Dedifferentiated amniotic fluid mesenchymal stem cell (primary cell): ENCODE results near the gene ITSN1.
A peak's percentile ranks its signal among the peaks of the same experiment; 100 is the strongest.
"Not testable (repeated sequence)": the region's sequence is repeated elsewhere in the genome, so short reads cannot be mapped to it uniquely, and the experiment has no call there.

Experiments
- DNase-seq: peaks from one replicate; pipeline ENCODE4 v3.0.0-alpha.2; 2016; ENCODE audit errors: extremely low spot score

Gene ITSN1

GRCh38 chr21:33770542-33770941 is 128.2 kb downstream of the ITSN1 start:
- no peak for DNase-seq

- DNase-seq: no peak
These were observed 129.7 kb downstream of the ITSN1 start for GRCh38 chr21:33771976-33772375.

DNA sequence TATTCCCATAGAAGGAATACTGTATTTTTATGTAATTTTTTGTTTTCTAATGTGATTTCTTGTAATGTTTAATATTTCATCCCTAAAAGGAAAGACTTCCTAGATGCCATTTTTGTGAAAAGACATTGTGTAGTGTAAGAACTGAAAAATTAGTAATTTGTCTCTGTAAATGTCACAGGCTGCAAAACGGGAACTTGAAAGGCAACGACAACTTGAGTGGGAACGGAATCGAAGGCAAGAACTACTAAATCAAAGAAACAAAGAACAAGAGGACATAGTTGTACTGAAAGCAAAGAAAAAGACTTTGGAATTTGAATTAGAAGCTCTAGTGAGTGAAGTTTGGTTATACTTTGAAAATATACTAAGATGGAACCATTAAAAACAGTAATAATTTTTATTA is 132.2 kb downstream of the ITSN1 start:
- DNase-seq: no peak

DNA sequence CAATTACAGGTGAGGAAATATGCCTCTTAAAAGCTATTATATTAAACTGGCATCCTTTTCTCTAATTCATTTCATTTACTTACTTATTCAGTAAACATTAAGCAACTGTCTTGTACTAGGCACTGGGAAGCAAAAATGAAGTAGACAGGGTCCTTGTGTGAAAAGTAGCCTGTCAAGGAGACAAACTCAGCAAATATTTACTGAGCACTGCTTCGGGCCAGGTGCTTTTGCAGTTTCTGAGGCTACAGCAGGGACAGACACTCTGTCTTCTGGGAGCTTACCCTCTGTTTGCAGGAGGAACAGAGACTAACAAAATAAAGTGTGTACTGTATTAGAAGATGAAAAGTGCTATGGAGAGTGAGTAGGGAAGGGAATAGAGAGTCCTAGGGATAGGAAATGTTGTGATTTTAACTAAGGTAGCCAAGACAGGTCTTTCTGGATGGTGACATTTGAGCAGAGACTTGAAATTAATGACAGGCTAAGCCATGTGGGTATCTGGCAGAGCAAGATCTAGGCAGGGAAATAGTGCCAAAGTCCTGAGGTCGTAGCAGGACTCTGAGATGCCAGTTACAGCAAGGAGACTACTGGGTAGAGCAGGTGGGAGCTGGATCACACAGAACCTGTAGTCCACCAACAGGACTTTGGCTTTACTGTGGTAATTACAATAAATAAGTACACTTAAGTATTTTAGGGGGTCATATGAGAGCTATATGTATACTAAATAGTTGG is 133.0 kb downstream of the ITSN1 start:
- no peak for DNase-seq

GRCh38 chr21:33780631-33781030 is 138.3 kb downstream of the ITSN1 start:
- DNase-seq: peak; percentile 16

- DNase-seq: no peak
These were observed 138.8 kb downstream of the ITSN1 start for GRCh38 chr21:33781121-33781520.

GRCh38 chr21:33783187-33783979 is 141.1 kb downstream of the ITSN1 start:
- DNase-seq: no peak

DNA sequence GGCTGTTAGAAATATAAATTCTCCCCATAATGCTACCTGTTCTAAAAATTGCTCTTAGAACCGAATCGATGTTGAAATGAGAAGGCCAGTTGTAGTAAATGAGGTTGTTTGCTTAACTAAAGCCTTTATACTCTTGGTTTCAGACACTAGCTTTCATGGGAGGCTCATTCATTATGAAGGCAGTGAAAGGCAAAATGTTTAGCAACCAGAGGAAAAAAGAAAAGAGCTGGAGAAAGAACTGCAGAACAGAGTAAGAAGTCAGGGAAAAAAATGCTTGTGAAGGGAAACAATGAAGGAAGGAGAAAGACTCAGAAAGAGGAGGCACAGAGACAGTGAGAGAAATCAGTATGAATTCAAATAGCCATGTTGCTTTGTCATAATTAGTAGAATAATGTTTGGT is 145.1 kb downstream of the ITSN1 start:
- DNase-seq: no peak

GRCh38 chr21:33788438-33788837 is 146.1 kb downstream of the ITSN1 start:
- not testable (repeated sequence) for DNase-seq

GRCh38 chr21:33789697-33790096 is 147.4 kb downstream of the ITSN1 start:
- no peak for DNase-seq

DNA sequence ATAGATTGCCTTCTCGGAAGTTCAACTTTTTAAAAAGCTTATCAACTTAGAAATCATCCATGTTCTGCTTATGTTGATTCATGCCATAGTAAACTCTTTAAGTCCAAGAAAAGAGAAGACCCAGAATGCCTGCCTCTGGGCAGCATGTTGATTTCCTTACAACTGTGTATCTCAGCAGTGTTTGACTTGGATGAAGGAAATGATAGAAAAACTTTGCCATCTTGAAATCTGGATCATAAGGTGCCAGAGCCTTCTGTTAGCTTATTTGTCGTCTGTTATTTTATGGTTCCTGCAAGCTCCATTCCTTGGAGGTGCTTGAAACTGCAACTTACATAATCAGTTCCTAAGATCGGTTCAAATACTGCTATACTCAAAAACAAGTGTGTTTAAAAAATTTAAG is 148.8 kb downstream of the ITSN1 start:
- no peak for DNase-seq

- DNase-seq: no peak
These were observed 152.3 kb downstream of the ITSN1 start for GRCh38 chr21:33794596-33794995.

DNA sequence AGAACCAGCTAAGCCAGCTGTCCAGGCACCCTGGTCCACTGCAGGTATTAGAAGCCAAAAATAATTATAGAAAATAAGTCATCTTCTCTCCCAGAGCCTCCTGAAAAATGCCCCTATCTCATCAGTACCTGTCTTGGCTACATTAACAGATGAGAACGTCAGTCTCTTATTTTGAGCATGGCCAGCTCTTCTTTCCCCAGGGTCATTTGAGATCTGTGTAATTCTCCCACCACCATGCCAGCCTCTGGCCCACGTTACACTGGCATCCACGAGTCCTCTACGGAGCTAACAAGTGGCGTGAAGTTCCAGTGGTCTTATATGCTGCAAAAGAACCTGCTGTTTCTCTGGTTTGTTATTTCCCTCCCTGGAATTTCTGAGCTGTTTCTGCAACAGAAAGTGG is 155.3 kb downstream of the ITSN1 start:
- DNase-seq: no peak

DNA sequence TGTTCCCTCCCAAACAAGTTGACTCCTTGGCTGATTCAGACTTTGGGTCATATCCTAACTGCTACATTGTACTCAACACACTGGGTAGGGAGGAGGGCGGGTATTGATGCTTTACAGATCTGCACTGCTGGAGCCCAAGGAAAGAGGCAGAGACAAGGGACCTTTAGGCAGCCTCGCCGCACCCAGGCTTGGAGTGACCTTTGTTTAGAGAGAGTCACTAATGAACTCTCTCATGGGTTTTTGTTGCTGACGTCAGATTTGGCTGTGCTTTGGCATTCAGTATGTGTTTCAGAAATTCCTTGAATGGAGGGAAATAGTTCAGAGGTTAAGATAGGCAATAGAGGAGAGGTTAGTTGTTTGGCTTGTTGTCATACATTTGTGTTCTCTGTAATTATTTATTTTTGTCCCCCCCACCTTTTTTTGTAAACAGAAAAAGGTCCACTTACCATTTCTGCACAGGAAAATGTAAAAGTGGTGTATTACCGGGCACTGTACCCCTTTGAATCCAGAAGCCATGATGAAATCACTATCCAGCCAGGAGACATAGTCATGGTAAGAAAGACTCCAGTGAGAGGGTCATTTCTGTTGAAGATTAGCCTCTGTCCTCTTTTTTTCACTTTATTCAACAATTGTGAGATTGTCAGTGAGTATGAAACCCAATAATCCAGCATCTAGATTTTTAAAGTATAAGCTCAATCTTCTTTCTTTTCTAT is 157.2 kb downstream of the ITSN1 start:
- no peak for DNase-seq

DNA sequence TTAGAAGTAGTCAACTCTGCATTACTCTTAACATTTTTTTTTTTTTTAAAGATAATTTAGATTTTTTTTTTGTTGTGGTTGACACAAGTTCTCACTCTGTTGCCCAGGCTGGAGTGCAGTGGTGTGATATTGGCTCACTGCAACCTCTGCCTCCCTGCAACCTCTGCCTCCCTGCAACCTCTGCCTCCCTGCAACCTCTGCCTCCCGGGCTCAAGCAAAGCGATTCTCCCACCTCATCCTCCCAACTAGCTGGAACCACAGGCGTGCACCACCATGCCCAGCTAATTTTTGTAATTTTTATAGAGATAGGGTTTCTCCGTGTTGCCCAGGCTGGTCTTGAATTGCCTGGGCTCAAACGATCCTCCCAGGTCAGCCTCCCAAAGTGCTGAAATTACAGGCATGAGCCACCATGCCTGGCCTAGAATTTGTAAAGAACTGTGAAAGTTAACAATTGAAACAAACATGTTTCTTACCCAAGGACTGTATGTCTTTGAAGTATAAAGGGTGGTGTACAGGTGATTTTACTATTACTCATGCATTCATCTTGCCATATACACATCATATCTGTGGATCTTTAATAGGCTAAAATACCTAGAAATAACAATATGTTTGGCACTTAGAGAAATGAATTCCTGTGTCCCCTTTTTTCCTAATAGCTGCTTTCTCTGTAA is 158.6 kb downstream of the ITSN1 start:
- DNase-seq: no peak

DNA sequence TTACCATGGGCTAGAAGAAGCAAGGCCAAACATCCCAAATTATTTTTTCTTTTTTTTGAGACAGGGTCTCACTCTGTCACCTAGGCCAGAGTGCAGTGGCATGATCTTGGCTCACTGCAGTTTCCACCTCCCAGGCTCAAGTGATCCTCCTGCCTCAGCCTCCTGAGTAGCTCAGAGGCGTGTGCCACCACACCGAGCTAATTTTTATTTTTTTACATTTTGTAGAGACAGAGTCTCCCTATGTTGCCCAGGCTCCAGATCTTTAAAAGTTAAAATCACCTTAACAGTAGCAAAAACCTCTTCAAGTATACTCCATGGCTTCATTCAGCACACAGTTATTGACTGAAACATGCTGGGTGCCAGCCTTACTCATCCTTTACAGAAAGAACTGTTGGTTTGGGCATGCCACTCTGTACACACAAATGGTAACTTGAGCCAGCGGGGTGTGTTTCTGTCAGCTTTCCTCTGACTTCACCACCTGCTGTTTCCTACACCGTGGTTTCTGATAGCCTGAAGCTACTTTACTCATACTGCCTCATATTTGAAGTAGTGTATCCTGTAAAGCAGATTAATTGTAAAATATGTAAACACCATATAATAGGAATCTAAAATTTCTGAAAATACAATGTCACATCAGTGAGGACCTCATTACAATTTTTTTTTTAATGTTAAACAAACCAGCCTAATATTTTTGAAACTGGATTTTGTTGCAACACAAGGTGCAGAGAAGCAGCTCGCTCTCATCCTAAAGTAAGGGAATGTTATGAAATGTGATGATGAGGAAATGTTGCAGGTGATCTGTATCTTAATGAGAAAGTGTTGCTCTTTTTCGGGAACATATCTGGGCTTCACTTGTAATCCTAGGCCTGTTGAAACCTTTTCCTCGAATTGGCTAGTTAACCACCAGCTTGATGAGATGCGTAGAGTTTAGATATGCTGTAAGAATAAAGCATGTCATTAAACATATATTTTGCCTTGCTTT is 159.4 kb downstream of the ITSN1 start:
- DNase-seq: peak; percentile 84

GRCh38 chr21:33802481-33802880 is 160.2 kb downstream of the ITSN1 start:
- no peak for DNase-seq

GRCh38 chr21:33808715-33809367 is 166.5 kb downstream of the ITSN1 start:
- no peak for DNase-seq

DNA sequence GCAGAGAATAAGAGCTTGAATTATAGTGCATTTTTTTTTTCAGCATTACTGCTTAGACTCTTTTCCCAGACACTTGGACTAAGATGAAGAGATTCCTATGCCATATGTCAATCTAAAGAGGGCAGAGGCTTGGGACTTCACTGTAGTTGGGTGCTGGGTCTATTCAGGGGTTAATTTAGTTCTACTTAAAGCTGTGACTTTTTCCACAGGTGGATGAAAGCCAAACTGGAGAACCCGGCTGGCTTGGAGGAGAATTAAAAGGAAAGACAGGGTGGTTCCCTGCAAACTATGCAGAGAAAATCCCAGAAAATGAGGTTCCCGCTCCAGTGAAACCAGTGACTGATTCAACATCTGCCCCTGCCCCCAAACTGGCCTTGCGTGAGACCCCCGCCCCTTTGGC is 168.5 kb downstream of the ITSN1 start:
- DNase-seq: no peak
